GM21737 (cell line): Measurements from ENCODE around the gene FADS1.
A peak's percentile ranks its signal among the peaks of the same experiment; 100 is the strongest.

Experiments
- ATAC-seq: cut with Tn5 transposase; IDR thresholded peaks from one replicate; pipeline ENCODE4 v1.9.1; 2021; ENCODE audit warnings: mild to moderate bottlenecking, moderate library complexity; ENCODE audit not compliant: unreplicated experiment

The FADS1 gene

DNA sequence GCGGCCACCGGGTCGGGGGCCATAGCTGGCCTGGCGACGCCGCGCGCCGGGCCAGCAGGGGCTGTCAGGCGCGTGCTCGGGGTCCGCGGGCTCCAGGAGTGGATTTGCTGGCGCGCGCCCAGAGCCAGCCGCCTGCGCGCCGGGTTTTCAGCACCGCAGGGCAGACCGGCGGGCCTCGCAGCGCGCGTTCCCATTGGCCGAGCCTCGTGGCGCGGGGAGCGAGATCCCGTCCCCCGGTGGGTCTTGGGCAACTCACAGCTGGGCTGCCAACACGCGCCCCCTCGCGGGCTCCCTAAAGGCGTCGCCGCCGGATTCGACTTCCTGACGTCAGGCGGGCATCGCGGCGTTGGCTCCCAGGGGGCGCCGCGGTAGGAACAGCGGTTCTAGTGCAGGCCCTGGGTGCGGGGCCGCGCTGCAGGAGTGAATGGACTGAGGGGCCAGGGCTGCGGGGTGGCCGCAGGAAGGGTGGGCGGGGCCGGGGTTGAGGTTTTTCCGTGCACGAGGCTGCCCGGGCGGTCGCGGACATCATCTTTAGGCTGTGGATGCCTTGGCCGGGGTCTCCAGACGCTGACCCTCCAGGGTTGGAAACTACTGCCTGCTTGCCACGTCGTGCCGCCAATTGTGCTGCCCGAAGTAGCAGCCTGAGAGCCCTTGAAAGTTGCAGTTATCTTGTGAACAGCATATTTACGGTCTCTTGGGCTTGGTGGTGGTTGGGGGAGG, at the start of gene FADS1:
TSS of gene FADS1 (minus strand) at position 268 of the 720 bp plus-strand sequence. CDS start at position 194, 74 bp downstream.
- ATAC-seq = peak; percentile 53

DNA sequence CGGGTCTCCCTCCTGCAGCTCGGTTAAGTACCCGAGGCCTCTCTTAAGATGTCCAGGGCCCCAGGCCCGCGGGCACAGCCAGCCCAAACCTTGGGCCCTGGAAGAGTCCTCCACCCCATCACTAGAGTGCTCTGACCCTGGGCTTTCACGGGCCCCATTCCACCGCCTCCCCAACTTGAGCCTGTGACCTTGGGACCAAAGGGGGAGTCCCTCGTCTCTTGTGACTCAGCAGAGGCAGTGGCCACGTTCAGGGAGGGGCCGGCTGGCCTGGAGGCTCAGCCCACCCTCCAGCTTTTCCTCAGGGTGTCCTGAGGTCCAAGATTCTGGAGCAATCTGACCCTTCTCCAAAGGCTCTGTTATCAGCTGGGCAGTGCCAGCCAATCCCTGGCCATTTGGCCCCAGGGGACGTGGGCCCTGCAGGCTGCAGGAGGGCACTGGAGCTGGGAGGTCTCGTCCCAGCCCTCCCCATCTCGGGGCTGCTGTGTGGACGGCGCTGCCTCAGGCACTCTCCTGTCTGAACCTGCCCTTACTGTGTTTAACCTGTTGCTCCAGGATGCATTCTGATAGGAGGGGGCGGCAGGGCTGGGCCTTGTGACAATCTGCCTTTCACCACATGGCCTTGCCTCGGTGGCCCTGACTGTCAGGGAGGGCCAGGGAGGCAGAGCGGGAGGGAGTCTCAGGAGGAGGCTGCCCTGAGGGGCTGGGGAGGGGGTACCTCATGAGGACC, 49.6 kb upstream of the FADS1 start:
- no peak for ATAC-seq

DNA sequence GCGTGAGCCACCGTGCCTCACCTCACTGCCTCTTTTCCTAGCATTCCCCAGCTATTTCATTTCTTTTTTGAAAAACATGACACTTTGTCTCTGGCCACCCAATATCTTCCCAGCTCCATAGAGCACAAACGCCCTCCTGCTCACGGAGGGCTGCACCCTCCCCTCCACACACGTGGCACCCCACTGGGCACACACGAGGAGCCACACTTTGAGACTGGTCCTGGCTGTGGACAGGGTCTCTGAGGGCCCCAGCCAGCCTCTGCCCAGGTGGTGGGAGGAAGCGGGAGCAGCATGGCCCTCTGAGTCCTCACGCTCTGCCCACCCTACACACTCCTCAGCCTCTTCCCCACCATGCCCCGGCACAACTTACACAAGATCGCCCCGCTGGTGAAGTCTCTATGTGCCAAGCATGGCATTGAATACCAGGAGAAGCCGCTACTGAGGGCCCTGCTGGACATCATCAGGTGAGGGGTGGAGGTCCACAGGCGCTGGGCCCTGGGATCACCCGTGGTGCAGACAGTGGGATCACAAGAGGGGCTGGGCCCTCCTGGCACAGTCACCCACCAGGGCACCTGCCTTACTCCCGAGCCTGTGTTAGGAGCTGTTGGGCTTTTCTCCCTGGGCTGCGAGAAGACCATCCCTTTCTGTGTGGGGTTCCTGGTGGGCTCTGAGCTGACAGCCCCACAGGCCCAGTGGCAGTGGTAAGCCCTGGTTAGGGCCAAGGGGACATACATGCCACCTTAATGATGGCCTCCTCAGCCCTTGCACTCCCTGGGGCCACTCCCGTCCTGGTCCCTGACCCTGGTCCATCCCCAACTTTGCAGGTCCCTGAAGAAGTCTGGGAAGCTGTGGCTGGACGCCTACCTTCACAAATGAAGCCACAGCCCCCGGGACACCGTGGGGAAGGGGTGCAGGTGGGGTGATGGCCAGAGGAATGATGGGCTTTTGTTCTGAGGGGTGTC, 48.3 kb upstream of the FADS1 start:
- ATAC-seq = no peak

DNA sequence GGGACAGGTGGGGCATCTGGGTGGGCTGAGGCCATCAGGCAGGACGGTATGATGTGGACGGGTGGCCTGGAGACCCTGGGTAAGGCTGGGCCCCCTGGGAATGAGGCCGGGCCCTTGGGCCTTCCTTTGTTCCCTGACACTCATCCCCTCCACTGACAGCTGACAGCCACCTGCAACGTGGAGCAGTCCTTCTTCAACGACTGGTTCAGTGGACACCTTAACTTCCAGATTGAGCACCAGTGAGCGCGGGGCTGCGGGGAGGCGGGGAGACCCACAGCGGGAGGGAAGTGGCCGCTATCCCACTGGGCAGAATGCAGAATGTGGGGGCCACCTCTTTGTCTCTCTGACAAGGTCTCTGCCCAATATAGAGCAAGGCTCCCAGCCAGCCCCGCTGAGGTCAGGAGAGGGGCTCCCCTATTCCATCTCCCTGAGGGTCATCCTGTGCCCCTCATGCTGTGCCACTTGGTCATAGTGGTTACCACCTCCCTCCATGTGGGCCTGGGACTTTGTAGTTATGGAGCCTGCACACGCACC, 46.8 kb upstream of the FADS1 start:
- no peak for ATAC-seq

DNA sequence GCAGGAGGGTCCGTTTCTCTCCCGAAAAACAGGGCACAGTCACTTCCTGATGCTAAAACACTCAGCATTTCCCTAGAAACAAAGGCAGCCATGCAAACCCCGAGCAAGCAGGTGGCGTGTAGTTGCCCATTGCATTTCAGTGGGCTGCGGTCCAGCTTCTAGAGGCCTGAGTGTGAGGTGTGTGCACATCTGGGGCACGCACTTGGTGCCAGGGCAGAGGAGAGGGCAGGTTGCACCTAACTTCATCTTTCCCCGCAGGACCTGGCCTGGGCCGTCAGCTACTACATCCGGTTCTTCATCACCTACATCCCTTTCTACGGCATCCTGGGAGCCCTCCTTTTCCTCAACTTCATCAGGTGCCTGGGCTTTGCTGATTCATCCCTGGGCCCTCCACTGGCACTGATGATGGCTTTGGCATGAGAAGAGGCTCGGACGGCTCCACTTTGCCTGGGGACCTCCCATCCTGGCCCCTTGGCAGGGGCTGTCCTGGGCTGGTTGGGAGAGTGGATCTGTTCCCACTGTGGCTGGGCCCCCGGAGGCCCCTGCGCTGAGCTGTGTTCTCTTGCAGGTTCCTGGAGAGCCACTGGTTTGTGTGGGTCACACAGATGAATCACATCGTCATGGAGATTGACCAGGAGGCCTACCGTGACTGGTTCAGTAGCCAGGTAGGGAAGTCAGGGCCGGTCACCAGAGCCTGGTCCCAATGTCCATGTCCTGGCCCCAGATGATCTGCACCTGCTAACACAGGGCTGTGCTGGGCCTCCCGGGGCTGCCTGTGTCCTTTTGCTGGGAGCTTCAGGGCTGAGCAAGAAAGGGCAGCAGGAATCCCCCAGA, 46.1 kb upstream of the FADS1 start:
- no peak for ATAC-seq

DNA sequence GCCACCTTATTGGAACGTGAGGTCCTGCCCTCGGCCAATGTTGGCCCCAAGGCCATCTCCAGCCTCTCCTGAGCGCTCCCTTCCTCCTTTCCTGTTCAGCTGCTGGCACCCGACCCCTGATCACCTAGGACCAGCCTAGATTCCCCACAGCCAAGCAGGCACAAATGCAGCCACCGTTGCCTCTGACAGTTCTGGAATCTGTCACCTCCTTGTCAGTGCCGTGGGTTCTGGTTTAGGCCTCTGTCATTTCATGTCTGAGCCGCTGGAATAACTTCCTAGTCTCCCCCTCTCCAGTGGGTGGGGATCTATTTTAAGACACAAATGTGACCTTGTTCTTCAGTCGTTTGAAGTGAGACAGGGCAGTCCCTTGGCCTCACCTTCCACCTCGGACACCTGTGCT, 44.8 kb upstream of the FADS1 start:
- ATAC-seq = no peak

DNA sequence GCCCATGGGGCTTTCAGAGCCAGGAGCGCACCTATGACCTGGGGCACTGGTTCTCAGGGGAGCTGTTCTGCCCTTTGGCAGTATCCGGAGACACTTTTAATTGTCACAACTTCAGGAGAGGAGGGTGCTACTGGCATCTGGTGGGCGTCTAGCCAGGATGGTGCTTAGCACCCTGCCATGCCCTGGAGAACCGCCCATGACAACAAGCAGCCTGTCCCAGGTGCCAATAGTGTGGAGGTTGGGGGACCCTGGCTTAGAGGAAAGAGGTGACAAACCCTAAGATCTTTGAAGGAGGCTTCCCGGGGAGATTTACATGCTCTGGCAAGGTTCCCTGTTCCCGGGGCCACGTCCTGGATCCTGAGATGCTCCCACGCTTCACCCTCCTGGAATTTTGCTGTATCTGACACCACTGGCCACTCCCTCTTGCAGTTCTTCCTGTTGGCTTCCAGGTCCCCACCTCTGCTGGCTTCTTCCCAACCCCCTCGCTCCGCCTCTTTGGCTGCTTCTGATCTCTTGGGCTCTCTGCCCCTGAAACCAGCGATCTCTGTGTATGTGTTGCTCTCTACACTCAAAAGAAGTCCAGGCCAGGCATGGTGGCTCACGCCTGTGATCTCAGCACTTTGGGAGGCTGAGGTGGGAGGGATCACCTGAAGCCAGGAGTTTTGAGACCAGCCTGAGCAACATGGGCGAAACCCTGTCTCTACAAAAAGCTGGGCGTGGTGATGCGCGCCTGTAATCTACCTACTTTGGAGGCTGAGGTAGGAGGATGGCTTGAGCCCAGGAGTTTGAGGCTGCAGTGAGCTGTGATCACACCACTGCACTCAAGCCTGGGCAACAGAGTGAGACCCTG, 43.5 kb upstream of the FADS1 start:
- no peak for ATAC-seq

DNA sequence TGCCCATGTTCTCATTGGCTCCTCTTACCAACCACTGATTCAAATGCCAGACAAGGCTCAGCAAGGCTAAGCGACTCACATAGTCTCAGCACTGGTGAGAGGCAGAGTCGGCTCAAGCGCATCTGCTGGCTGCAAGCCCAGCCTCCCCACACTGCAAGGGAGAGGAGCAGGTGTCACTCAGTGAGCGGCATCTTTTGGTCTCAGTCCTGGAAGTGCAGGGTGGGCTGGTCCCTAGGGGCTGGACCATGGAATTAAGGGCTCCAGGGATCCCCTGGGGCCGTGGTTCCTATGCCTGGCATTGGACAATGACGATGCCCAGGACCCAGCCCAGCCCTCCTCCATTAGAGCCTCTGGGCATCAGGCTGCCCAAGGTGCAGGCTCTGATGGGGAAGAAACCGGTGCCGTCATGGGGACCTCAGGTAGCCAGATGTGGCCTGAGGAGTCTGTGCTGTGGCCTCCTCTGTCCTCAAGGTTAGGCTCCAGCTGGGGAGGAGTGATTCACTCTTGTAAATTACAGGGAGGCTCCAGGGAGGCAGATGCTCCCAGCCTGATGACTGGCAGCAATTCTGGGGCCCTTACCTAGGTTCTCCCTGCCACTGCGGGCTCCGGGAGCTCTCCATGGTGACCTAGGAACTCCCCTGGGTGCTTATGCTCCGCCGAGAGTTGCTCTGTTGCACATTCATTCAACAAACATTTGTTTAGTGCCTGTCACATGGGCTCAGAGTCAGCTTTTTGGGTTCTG, 39.3 kb upstream of the FADS1 start:
- ATAC-seq = no peak

DNA sequence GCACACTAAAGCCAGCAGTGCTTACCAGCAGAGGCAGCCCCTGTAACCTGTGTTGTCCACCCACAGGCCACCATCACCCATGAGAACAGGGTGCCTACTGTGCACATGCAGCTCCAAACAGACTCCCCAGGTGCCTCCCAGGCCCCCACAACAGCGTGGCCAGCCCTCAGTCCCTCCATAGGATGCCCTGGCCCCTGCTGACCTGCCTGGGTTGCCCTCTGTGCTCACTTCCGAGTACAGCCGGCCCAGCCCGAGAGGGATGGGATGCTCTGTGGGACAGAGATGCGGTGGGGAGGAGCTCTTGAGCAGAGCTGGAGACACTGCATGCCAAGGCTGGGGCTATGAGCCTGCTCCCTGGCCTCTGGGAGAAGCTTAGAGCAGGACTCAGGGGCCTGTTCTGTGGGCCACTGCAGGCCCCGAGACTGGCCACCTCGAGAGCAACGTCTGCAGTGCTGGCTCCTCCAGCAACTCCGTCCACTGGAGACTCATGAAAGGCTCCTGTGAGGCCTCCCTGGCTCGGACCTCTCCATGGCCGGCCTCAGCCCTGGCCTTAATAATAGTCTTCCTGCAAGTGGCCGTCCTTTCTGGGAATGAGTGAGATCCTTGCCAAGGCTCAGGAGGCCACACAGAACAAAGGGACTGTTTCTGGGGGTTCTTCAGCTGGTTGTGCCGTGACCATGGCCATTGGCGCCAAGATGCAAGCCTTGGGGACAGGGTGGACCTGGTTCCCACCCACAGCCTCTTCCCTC, 38.3 kb upstream of the FADS1 start:
- no peak for ATAC-seq

DNA sequence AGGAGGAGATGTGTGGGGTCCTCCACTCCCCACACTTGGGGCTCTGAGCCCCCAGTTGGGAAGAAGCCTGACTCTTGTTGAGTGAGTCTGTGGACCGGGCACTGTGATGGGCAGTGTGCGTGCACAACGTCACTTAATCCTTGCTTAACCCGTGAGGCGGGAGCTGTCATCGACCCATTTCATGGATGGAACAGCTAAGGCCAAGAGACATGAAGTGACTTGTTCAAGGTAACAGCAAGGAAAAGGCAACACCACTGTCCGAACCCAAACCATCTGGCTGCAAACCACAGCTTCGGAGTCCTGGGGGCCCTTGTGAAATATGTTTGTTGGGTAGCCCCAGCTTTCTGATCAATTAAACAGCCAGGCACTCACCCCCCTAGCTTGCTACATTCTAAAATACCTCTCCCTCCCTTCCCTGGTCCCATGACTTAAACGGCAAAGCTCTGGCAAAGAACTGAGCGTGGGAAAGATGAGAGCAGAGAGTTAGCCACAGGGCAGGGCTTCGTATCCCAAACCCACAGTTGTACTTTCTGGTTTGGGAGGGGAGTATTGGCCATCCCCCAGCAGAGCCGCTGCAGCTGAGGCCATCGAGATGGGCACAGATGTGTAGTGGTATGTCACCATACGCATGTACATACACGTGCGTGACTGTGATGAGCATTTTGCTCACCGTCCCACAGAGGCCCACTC, 37.5 kb upstream of the FADS1 start:
- no peak for ATAC-seq

DNA sequence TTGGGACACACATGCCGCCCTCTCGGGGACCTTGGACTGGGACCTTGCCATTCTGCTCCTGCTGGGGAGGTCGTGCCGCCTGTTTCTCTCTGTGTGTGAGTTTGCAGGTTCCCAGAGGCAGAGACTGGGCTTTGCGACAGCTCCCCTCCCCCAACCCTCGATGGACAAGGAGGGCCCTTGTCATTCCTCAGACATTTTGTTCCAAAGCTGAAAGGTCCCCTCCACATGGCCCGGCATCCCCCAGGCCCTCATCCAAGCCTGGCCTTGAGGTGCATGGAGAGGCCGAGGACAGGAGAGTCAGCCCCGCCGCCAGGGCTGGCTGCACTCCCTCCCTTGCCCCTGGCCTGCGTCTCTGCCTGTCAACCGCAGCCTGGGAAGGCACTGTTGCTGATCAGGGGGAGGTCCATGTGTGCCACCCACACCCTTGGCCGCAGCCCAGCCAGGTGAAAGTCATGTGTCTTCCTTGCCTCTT, 36.9 kb upstream of the FADS1 start:
- ATAC-seq = no peak

DNA sequence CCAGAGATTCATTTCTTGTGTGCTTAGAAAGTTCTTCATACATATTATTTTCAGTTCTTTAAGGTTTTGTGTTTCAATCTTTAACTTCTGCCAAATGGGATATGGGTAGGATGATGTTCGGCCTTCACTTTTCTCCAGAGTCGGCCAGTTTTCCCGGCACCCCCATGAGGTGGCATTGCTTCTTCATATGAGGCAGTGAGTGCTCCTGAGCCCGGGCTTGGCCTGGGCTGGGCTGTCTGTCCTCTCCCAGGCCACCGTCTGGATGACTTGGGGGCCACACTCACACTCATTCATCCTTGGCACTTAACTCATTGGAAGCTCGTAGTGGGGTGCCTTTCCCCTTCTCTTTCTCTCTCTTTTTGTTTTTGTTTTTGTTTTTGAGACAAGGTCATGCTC, 35.1 kb upstream of the FADS1 start:
- ATAC-seq = no peak

DNA sequence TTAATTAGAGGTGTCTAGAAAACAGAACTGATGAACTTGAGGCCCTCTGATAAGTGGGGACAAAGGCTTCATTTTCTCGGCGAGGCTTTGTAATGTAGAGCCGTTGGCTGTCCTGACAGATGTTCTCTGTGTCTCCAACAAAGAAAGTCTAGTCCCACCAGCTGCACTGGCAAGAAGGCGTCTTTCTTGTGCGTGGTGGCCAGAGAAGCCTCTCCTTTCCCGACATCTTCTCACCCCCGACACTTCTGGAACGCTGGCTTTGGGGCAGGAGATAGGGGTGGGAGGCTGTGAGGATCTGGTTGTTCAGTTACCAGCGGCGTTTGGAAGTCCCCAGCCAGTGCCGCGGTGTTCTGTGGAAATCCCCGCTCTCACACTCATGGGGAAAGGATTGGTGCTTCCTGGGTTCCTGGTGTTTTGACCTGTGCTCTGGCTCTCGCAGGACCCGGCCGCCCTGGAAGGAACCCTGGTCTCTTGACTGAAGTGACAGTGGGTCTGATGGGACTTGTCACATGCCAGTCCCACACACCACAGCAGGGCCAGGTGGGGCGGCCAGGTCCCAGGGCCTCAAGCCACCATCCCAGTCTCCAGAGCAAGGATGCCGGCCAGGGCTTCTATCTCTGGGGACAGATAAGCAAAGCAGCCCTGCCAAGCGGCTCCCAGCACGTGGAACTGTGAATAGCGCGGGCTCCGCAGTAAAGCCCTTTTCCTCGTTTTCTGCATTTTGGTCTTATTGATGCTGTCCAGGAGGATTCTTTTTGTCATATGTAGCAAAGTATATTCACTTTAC, 34.5 kb upstream of the FADS1 start:
- ATAC-seq = no peak

DNA sequence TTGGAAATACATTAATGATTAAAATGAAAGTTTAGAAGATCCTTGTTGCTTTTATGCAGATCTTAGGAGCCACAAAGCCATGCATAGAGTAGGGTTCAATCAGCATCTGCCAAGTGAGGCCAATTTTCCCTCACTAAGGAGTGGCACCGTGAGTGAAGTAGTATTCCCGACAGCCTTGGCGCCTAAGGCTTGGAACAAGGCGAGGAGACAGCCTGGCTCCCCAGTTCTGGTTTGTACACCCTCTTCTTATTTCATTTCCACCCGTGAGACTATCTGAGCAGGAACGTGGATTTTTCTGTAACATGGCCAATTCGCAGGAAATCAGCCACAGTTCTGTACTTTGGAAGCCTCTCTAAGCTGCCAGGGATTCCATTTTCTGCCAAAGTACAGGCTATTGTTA, 33.9 kb upstream of the FADS1 start:
- no peak for ATAC-seq

DNA sequence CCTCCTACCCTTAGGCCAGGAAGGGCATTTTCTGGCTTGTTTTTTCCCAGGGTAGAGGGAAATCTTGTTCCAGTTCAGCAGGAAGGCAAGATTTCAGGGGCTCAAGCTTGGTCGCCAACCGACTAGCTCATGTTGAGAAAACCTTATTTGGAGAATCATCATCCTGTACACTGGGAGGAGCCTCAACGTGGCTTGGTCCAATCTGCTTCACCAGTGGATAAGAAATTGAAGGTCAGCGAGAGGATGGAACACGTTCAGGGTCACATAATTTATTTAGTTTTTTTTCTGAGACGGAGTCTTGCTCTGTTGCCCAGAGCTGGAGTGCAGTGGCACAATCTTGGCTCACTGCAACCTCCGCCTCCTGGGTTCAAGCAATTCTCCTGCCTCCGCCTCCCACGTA, 31.8 kb upstream of the FADS1 start:
- ATAC-seq = no peak

DNA sequence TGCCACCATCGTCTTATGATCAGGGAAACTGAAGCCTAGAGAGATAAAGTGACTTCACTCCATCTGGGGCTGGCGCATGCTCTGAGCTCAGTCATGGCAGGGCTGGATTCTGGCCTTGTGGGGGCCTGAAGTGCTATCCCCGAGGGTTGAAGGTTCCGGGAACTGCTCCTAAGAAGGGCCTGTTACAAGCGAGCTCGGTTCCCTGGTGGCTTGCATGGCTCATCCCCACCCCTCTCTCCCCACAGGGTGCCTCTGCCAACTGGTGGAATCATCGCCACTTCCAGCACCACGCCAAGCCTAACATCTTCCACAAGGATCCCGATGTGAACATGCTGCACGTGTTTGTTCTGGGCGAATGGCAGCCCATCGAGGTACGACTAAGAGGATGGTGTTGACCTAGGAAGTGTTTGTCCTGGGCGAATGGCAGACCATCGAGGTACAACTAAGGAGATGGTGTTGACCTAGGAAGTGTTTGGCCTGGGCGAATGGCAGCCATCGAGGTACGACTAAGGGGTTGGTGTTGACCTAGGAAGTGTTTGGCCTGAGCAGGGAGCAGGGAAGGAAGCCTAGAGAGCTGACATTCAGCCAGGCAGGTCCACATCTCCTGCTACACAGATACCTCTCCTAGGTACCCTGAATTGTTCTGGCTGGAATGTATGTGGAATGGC, 31.2 kb upstream of the FADS1 start:
- ATAC-seq = no peak
